GM19035 (cell line): Measurements from ENCODE around the gene PAIP2.
"Not testable (repeated sequence)": the region's sequence is repeated elsewhere in the genome, so short reads cannot be mapped to it uniquely, and the experiment has no call there.

Source experiments
- ATAC-seq: cut with Tn5 transposase; IDR thresholded peaks from one replicate; pipeline ENCODE4 v1.9.1; 2021; ENCODE audit not compliant: unreplicated experiment

PAIP2 gene

DNA sequence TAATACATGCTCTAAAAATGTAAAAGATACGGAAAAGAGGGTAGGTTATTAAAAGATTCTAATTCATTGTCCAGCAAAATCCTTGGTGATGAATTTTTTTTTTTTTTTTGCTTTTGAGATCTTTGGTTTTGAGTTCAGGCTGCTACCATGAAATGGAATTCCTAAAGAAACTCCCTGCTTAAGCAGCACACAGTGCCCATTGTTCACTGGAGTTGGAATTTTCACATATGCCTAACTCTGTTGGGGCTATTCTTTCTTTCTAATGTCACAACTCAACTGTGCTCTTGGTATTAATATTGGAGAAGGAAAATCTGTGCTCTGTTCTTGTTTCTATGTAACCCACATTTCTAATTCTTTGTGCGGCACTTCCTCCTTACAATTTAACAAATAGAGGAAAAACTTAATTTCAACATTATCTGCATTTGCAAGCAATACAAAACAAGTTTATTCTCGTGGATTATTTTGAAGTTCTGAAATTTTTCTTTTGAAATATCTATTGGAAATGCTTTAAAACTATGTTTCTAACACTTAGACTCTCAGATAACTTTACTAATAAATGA is 26.5 kb upstream of the PAIP2 start:
- no peak for ATAC-seq

DNA sequence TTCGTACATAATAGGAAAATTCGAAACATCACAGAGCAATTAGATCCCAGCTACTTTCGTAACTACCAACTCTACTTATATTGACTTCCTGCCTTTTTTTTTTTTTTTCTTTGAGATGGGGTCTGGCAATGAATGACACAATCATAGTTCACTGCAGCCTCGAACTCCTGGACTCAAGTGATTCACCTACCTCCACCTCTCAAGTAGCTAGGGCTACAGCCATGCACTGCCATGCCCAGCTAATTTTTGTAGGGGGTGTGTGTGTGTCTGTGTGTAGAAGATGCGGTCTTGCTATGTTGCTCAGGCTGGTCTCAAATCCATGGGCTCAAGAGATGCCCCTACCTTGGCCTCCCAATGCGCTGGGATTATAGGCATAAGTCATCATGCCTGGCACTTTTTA is 5.8 kb upstream of the PAIP2 start:
- no peak for ATAC-seq

DNA sequence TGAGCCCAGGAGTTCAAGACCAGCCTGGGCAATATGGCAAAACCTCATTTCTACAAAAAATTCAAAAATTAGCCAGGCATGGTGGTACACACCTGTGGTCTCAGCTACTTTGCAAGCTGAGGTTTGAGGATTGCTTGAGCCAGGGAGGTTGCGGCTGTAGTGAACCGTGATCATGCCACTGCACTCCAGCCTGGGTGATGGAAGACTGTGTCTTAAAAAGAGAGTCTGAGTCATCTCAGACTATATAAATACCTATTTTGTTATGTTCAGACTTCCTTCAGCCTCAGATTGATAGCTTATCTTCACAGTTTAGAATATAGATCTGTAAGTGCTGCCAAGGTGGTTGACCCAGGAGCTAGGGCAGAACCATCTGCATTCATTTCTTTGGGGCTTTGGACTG is 1.6 kb upstream of the PAIP2 start:
- no peak for ATAC-seq

DNA sequence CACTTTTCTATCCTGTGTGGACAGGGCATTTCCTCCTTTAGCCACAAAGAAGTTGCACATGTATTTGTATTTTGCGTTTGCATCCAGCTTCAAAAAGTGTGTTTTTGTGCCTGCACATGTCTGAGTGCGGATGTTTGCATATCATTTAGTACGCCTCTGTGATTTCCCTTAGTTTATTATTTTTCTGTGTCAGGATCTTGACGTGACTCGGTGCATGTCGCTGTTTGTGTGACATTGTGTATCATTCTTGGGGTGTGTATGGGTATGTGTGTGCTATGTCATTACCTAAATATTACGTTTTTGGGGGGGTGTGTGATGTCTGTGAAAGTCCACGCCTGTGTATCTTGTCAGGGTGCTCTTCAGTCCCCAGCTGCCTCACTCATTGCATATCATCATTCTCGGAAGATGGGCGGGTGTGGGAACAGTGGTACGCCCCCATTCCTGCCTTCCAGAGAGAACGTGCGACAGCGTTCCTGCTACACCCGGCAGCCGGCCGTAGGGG is 416 bp upstream of the PAIP2 start:
- no peak for ATAC-seq

DNA sequence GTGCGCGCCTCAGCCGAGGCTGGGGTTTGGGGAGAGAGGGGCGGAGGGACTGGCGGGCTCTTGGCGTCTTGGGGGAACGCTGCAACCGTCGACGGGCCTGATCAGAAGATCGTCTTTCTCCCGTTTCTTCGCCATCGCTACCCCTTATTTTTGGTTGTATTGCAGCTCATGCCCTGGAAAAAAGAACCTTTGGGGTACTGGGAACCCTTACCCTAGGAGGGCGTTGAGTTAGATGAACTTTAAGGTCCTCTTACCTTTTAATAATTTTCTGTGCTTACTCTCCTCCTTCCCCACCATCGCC is 719 bp downstream of the PAIP2 start:
- ATAC-seq, result no peak

DNA sequence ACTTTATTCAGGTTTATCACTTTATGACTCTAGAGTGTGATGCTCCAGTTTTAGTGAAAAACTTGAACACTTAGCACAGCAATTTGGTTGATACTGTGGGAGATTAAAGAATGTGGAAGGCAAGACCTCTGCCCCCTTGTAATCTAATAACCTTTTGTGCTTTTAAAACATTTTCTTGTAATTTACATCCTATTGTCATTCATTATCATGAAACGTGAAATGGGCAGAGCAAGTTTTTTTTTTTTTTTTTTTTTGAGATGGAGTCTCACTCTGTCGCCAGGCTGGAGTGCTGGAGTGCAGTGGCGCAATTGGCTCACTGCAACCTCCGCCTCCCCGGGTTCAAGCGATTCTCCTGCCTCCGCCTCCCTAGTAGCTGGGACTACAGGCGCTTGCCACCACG is 1.8 kb downstream of the PAIP2 start:
- no peak for ATAC-seq

DNA sequence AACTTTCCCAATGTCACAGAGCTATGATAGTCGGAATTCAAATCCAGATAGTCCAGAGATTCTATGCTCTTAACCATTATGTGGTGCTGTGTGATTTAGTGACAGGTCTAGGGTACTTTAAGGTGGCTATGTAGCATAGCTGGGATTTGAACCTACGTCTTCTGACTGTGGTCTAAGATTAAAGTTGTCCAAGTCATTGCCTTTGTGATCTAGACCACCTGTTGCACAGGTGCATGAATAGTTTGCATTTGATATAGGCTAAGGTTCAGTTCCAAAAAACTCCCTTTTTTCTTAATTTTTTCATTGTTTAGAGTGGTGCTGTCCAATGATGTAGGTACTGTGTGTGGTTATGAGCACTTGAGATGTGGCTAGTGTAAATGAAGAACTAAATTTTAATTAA is 2.5 kb downstream of the PAIP2 start:
- no peak for ATAC-seq

DNA sequence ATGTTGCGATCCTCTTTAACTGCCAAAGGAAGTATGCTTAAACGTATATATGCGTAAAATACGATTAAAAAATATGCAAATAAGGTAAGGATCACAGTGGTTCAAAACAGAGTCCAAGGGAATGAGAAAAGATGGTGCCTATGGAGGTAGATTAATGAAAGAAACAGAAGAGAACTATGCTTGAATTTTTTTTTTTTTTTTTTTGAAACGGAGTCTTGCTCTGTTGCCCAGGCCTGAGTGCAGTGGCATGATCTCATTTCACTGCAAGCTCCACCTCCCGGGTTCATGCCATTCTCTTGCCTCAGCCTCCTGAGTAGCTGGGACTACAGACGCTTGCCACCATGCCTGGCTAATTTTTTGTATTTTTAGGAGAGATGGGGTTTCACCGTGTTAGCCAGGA is 3.8 kb downstream of the PAIP2 start:
- not testable (repeated sequence) for ATAC-seq

DNA sequence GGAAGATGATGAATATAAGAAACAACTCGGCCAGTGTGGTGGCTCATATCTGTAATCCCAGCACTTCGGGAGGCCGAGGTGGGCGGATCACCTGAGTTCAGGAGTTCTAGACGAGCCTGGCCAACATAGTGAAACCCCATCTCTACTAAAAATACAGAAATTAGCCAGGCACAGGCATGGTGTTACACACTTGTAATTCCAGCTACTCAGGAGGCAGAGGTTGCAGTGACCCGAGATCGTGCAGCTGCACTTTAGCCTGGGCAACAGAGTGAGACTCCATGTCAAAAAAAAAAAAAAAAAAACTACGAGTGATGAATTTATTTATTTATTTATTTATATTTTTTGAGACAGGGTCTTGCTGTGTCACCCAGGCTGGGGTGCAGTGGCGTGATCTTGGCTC is 6.2 kb downstream of the PAIP2 start:
- ATAC-seq, result not testable (repeated sequence)

DNA sequence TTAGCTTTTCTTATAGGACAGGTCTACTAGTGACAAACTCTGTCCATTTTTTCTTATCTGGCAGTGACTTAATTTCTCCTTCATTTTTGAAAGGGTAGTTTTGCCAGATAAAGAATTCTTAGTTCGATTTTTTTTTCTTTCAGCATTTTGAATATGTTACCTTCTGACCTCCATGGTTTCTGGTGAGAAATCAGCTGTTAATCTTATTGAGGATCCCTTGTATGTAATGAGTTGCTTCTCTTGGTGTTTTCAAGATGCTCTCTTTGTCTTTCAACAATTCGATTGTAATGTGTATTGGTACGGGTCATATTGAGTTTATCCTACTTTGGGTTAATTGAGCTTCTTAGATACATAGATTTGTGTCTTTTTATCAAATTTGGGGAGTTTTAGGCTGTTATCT is 12.5 kb downstream of the PAIP2 start:
- ATAC-seq, result no peak

DNA sequence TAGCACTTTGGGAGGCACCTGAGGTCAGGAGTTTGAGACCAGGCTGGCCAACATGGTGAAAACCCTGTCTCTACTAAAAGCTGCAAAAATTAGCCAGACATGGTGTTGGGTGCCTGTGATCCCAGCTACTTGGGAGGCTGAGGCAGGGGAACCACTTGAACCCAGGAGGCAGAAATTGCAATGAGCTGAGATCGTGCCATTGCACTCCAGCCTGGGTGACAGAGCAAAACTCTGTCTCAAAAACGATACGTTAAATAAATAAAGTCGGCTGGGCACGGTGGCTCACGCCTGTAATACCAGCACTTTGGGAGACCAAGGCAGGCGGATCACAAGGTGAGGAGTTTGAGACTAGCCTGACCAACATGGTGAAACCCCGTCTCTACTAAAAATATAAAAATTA is 14.2 kb downstream of the PAIP2 start:
- ATAC-seq, result not testable (repeated sequence)

DNA sequence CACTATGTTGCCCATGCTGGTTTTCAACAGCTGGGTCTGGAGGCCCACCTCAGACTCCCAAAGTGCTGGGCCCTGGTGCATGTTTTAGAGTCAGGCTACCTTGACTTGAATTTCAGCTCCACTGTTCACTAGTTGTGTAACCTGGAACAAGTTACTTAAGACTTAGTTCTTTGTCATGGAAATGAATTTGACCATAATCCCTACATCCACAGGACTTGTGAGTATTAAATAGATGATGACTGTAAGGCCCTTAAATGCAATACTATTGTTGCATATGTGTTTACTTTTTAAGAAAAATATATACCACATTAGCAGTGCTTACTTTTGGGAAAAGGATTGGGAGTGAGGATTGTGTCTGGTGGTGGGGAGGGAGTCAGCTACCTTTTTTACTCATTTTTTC is 16.4 kb downstream of the PAIP2 start:
- no peak for ATAC-seq

DNA sequence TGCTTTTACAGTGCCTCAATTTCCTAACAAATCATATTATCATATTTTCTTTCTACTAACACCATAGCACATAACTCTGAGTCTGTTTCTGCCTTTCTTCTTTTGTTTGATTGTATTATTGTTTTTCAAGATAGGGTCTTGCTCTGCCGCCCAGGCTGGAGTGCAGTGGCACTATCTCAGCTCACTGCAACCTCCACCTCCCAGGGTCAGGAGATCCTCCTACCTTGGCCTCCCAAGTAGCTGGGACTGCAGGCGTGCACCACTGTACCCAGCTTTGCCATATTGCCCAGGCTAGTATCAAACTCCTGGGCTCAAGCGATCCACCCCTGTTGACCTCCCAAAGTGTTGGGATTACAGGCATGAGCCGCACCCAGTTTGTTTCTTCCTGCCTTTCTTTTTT is 18.7 kb downstream of the PAIP2 start:
- no peak for ATAC-seq

DNA sequence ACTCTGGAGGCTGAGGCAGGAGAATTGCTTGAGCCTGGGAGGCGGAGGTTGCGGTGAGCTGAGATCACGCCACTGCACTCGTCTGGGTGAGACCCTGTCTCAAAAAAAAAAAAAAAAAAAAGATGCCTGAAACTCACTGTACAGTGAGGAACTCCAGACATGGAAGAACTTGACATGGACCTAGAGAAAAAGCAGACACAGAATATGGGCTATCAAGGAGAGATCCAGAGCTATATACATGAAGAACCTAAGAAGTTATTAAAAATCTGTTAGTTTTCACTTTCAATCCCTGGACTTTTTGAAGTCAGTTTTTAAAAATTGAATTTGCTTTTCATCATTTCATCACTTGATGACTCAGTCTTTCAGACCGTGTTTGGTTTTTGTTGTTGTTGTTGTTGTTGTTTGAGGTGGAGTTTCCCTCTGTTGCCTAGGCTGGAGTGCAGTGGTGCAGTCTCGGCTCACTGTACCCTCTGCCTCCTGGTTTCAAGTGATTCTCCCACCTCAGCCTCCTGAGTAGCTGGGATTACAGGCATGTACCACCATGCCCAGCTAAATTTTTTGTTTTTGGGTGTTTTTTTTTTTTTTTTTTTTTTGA is 20.3 kb downstream of the PAIP2 start:
- ATAC-seq, result no peak

DNA sequence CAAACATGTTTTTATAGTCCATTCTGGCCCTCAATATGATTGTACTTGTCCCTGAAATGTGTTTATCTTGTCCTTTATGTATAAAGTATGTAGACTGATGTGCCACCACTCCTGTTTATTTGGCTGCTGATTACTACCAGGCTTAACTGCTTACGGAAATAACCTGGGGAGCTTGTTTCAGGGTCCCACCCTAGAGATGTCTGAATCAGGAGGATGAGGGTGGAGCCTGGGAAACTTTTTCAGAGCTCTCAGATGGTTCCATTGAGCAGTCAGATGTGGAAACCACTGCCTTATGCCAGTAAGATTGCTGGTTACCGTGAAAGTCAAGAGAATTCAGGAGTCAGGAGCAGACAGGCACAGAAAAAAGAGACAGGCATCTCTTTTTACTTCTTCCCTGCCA is 22.3 kb downstream of the PAIP2 start:
- no peak for ATAC-seq

DNA sequence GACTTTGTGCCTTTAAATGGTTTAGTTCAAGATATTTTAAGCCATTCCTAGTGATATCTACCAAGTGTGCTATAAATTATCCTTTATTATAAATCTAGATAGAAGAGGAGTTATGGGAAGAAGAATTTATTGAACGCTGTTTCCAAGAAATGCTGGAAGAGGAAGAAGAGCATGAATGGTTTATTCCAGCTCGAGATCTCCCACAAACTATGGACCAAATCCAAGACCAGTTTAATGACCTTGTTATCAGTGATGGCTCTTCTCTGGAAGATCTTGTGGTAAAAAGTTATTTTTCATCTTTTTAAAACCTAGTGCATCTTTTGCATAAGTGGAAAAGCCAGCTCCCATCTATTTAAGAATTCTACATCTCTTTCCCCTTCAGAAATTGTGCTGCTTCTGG is 22.8 kb downstream of the PAIP2 start:
- ATAC-seq, result no peak

DNA sequence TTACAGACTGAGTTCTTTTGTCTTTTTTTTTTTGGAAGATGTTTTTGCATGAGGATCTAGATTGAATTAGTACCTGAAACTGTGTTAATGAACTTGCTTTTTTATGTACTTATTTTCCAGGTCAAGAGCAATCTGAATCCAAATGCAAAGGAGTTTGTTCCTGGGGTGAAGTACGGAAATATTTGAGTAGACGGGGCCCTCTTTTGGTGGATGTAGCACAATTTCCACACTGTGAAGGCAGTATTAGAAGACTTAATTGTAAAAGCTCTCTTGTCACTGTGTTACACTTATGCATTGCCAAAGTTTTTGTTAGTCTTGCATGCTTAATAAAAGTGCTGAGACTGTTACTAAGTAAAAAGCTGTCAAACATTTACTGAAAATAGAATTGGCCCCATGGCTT is 27.0 kb downstream of the PAIP2 start:
- no peak for ATAC-seq

DNA sequence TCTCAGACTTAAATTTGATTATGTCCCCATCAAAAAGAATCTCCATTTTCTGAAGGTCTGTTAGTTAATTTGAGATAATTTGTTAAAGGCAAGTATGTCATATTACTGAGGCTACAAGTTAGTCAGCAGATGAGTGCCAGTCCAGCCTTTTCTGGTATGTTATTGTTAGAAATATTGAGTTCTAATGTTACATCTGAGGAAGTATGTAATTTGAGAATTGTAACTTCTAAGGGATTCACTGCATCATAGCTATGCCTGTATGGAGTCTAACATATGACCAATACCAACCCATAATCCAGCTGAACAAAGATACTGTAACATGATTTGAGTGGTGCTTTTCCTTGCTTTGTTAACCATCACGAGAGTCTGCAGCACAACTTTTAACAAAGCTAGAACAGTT is 27.5 kb downstream of the PAIP2 start:
- no peak for ATAC-seq

DNA sequence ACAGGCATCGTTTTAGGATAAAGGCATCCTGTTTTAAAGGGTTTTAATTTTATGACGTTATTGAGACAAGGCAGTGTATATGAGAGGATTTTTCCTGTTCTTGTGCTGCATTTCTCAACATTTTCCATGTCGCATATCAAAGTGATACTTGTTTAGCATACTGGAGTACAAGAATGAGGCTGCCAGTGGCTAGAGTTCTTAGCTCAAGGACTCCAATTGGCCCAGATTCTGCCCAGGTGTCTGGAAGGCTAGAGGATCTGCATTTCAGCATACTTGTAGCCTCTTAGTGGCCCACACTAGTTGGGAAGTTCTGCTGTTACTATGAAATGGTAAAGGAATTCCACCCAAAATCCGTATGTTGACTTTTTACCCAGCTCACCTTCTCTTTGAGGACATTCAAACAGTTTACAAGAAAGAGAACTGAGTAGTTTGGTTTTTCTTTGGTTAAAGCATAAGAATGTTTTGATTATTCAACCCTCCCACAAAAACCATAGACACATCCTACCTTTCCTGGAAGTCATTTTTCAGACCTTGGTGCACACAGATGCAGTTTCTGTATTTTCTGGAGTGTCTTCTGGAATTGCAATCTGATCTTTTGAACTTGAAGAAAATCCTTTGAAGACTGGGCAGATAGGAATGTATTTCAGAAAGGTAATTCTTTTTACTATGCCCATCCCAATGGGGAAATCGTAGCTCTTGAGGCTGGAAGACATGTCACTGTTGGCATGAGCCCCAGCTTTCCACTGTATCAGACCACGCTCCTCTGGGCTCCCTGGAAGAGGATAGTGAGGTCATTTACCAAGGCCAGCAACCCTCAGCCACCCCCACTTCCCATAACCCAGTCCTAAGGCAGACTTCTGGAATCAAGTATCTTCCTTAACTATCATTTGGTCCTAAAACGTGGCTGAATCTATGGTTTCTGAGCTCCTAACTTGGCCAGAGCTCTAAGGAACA is 30.1 kb downstream of the PAIP2 start:
- ATAC-seq, result no peak

DNA sequence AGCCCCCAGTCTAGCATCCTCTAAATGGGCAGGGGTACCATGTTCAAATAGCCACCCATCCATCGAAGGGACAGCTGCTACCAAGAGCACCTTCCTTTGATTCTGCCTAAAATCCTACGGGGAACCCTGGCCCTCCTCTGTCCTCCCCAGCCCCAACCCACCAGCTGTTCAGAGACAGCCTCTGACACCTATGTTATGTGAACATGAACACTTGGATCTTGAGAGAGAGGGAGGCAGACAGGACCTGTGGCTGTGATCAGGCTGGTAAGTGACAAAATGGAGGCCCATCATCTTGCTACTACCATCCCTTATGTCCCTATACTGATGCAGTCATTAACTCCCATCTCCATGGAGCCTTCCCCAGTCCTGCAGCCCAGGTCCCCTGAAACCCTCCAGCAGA is 33.3 kb downstream of the PAIP2 start:
- ATAC-seq, result no peak

DNA sequence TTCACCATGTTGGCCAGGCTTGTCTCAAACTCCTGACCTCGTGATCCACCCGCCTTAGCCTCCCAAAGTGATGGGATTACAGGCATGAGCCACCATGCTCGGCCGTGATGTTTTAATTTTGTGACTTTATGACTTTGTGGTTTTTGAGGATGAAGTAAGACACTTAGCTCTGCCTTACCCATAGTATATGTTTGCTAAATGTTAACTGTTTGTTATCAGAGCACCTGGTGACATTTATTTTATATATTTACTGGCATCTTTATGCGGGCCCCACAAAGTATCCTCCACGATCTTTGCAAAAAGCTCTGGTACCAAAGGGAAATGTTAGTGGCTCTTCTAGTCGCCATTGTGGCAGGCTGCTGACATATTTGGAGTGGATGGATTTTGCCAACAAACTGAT is 34.7 kb downstream of the PAIP2 start:
- ATAC-seq, result no peak

DNA sequence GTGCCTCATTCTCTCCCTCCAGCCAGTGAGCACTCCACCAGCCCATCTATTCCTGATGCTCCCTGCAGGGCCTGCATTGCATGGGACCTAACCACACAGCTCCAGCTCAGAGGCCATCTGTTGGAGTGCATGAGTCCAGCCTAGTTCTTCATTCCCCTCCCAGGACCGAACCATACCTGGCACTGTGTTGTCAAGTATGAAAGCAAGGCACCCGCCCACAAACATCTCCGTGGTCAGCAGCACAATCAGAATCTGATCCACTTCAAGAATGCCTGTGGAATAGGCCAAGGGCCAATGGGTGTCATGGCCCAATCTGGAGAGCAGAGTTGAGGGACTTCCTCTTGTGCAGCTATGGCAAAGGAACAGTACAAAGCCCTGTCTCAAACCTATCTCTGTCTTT is 35.6 kb downstream of the PAIP2 start:
- no peak for ATAC-seq
